NCI-H1105 treated with DMSO at 0.1 percent for 48 hours (cell line): ENCODE measurements around the gene USP40.

ENCODE experiments used
- DNase-seq: peaks from one replicate; lab custom pipeline; 2025; lab: John Stamatoyannopoulos, UW

Gene USP40

GRCh38 chr2:233458826-233459225 lies 107.8 kb downstream of the USP40 start:
- DNase-seq: no peak

GRCh38 chr2:233458031-233458610 lies 108.5 kb downstream of the USP40 start:
- no peak for DNase-seq

- no peak for DNase-seq
Observed at GRCh38 chr2:233457356-233457755, 109.2 kb downstream of the USP40 start.

- DNase-seq: no peak
Observed at GRCh38 chr2:233456934-233457333, 109.6 kb downstream of the USP40 start.

GRCh38 chr2:233456111-233456510 lies 110.5 kb downstream of the USP40 start:
- DNase-seq: no peak

- no peak for DNase-seq
Observed at GRCh38 chr2:233455491-233455890, 111.1 kb downstream of the USP40 start.

- DNase-seq: no peak
Observed at GRCh38 chr2:233455006-233455405, 111.6 kb downstream of the USP40 start.

GRCh38 chr2:233453916-233454315 lies 112.7 kb downstream of the USP40 start:
- DNase-seq: no peak

GRCh38 chr2:233453111-233453915 lies 113.3 kb downstream of the USP40 start:
- DNase-seq: no peak

GRCh38 chr2:233451950-233452349 lies 114.6 kb downstream of the USP40 start:
- DNase-seq: no peak

GRCh38 chr2:233450864-233451575 lies 115.6 kb downstream of the USP40 start:
- no peak for DNase-seq

- no peak for DNase-seq
Observed at GRCh38 chr2:233449921-233450863, 116.4 kb downstream of the USP40 start.

GRCh38 chr2:233449081-233449901 lies 117.3 kb downstream of the USP40 start:
- DNase-seq: no peak

- no peak for DNase-seq
Observed at GRCh38 chr2:233448575-233448974, 118.0 kb downstream of the USP40 start.

GRCh38 chr2:233448220-233448559 lies 118.4 kb downstream of the USP40 start:
- DNase-seq: no peak

GRCh38 chr2:233447506-233448219 lies 118.9 kb downstream of the USP40 start:
- DNase-seq: no peak

GRCh38 chr2:233446606-233447305 lies 119.8 kb downstream of the USP40 start:
- DNase-seq: no peak

GRCh38 chr2:233446121-233446520 lies 120.5 kb downstream of the USP40 start:
- DNase-seq: no peak

- DNase-seq: no peak
Observed at GRCh38 chr2:233445152-233445830, 121.3 kb downstream of the USP40 start.
